ENCODE measurements around the gene FGG.

Gene FGG

DNA sequence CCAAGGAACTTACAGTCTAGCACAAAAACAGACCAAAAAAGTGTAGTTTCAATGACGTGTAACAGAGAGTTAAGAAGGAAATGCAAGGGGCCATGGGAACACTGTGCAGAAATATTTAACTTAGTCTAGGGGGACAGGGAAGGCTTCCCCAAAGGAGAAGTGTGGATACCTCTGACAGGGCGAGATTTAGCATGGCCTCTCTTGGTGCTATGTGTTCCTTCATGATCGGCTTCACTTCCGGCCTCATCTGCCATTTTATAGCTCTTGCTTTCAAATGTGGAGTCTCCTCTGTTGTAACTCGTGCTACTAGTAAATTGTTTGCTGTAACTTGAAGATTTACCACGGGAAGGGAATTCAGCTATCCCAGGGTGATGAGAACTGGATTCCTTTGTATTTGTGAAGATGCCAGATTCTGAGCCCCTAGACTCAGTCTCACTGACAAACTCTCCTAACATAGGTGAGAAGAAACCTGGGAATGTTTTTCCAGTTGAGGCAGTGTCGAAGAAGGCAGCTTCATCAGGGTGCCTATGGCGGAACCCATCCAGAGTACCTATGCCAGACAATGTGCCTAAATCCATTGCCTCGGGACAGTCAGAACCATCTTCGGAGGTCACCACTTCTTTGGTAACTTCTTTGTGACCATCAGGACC is 27.0 kb downstream of the FGG start:
- no peak for DNase-seq

GRCh38 chr4:154584259-154584658 is 28.2 kb downstream of the FGG start:
- no peak for DNase-seq

GRCh38 chr4:154583677-154584076 is 28.8 kb downstream of the FGG start:
- no peak for DNase-seq

DNA sequence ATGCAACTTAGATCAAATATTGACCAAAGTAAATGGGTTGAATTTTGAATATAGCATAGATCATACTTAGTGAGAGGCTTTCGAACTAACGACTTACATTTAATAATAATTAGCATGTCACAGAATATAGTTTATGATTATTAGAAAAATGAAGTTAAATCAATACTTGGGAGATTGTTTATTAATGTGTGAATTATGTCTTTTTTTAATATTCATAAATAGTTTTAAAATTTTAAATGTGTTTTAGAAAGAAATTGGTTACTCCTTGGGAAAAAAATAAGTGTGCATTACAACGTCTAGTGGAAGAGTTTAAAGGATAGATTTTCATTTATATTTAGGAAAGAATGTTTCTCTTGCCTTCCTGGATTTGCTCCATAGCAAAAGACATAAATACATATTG is 29.2 kb downstream of the FGG start:
- no peak for DNase-seq

- no peak for DNase-seq
Measured at GRCh38 chr4:154582723-154583122, 29.7 kb downstream of the FGG start.

GRCh38 chr4:154579927-154580326 is 32.5 kb downstream of the FGG start:
- DNase-seq = no peak

- DNase-seq = no peak
Measured at GRCh38 chr4:154578919-154579318, 33.5 kb downstream of the FGG start.

GRCh38 chr4:154577324-154577723 is 35.1 kb downstream of the FGG start:
- no peak for DNase-seq

DNA sequence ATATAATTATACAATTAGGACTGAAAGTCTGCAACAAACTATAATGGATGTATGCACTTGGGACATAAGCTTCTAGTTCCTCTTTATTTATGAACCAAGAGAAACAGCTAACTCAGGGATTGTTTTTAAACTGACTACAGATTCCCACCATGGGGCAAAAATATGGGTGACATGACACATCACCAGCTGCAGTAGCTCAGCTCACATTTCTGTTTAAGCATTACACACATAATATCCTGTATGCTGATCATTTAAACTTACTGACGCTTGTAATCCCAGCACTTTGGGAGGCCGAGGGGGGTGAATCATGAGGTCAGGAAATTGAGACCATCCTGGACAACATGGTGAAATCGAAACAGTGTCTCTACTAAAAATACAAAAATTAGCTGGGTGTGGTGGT is 38.1 kb downstream of the FGG start:
- DNase-seq = no peak

DNA sequence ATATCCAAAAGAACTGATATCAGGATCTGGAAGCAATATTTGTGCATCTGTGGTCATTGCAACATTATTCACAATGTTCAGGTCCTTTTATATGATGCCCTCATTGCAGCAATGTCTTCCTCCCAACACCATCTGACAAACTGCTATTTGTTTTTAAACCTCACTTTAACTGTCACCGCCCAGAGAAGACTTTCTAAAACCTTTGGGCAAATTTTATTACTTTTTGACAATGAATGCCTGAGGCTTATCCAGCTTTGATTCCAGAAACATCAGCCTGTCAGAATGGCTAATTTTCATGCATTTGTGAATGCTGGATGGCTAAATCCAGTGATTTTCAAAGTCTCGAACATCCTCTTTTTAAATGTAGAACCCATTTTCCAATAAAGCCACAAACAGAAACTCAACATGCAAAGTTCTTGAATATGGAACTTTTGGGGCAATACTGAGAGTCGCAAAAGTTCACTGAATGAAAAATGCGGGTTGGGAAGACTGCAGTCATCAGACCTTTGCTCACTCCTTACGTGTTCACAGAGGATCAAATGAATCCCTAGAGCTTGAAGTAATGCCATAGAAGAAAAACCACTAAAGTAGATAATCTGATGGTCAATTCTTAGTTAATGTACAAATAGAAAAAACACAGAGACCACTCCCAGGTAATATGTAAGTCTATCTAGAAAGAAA is 39.1 kb downstream of the FGG start:
- DNase-seq = no peak

- DNase-seq = no peak
Measured at GRCh38 chr4:154569584-154569983, 42.9 kb downstream of the FGG start.

GRCh38 chr4:154569028-154569427 is 43.4 kb downstream of the FGG start:
- no peak for DNase-seq

- DNase-seq = no peak
Measured at GRCh38 chr4:154566639-154567204, 45.7 kb downstream of the FGG start.

GRCh38 chr4:154565704-154566103 is 46.8 kb downstream of the FGG start:
- no peak for DNase-seq

DNA sequence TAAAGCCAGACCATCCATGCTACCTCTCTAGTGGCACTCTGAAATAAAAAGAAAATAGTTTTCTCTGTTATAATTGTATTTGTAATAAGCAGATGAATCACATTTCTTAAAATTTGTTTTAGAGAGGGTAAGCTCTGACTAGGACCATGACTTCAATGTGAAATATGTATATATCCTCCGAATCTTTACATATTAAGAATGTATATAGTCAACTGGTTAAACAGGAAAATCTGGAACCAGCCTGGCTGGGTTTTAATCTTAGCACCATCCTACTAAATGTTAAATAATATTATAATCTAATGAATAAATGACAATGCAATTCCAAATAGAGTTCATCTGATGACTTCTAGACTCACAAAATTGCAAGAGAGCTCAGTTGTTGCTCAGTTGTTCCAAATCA is 48.1 kb downstream of the FGG start:
- no peak for DNase-seq

GRCh38 chr4:154562697-154563254 is 49.7 kb downstream of the FGG start, which contains the start of gene FGB:
Gene FGB (plus strand): TSS chr4:154563011. CDS start chr4:154563019, 8 bp downstream.
- DNase-seq = no peak

- DNase-seq = no peak
Measured at GRCh38 chr4:154560824-154561231, 51.6 kb downstream of the FGG start.

DNA sequence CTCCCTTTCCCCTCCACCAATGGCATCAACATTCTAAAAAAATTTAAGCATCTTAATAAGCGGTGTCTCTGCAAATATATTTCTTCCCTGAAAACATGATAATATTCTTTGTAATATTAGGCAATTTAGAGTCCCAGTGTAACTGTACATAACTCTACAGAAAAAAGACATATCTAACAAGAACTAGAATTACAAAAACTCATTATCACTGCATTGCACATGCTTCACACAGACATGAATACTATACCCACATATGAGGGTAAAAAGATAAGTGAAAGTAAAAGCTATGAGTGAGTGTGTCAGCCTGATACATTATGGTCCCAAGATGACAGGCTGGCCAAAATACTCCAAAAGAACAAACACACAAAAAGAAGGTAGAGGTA is 52.0 kb downstream of the FGG start:
- no peak for DNase-seq

DNA sequence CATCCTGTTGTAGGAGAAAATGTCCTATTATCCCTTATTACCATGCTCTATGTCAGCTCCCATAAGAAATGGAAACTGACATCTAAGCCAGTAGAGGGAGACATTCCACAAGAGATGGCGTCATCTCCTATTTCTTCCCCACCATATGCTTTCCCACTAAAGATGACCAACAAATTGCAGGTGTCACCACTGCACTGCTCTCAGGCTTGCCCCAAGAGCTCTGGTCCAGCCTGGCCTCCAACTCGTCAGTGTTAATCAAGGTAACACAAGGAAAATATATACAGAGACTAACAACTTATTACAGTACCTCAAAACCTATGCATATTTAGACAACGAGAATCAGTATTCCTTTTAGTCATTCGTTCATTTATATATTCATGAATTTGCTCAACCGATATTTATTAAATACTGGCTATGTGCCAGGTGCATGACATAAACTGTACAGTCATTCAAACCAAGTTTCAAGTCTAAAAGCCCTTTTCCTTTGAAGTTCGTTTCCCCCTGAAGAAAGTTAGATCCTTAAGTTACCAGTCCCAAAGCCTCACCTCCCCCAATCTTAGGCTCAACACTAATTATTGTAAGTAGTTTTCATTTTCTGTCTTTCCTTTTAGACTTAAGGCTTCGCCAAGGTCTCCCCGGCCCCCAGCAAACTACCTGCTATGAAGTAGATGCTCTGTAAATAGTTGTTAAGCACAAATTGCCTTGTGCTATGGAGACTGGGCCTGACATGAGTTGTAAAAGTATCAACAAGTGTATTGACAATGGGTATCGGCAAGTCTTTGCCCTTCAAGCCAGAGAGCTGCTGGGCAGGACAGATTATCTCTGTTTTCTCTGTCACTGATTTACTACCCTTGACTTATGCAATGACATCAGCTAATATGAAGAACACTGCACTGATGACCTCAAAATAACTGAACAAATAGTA is 52.7 kb downstream of the FGG start:
- DNase-seq = peak; percentile 71

DNA sequence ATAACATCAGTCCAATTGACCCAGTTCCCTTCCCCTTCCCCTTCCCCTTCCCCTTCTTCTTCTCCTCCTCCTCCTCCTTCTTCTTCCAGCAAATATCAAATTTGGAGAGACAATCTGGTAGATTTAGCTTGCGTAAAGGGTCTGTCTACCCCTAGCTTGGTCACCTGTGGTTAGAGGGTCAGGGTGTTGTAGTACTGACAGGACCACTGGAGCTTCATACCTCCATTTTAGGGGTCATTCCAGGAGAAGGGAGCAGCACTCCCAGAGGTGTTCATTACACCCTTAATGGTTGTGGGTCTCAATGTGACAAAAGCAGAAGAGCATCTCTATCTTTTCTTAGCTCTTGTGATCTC is 53.3 kb downstream of the FGG start:
- no peak for DNase-seq
